Trophoblast cell (in vitro differentiated cells and primary cell): ENCODE data around the gene CRACR2B.

Experiments
- DNase-seq, 2 donors: peaks; one replicate each; pipeline ENCODE4 v3.0.0-alpha.2; 2016
- H2AFZ ChIP-seq: 2 replicates; pipeline ENCODE4 v1.6.1; 2013; ENCODE audit warnings: low read length, moderate library complexity, mild to moderate bottlenecking; ENCODE audit not compliant: insufficient read depth, poor library complexity
- H2AK5ac ChIP-seq: 2 replicates; pipeline ENCODE4 v1.6.1; 2013; ENCODE audit warnings: mild to moderate bottlenecking, low read length
- H2BK120ac ChIP-seq: 2 replicates; pipeline ENCODE4 v1.6.1; 2013; ENCODE audit warnings: low read length, mild to moderate bottlenecking, moderate library complexity; ENCODE audit not compliant: insufficient read depth, poor library complexity
- H2BK12ac ChIP-seq: 2 replicates; pipeline ENCODE4 v1.6.1; 2013; ENCODE audit warnings: mild to moderate bottlenecking, low read length, moderate library complexity
- H2BK5ac ChIP-seq: 2 replicates; pipeline ENCODE4 v1.6.1; 2013; ENCODE audit warnings: low read length, low read depth, moderate library complexity, mild to moderate bottlenecking; ENCODE audit not compliant: poor library complexity
- H3K14ac ChIP-seq: 2 replicates; pipeline ENCODE4 v1.6.1; 2013; ENCODE audit warnings: mild to moderate bottlenecking, low read length
- H3K18ac ChIP-seq: 2 replicates; pipeline ENCODE4 v1.6.1; 2013; ENCODE audit warnings: mild to moderate bottlenecking, low read length
- H3K23ac ChIP-seq: 2 replicates; pipeline ENCODE4 v1.6.1; 2013; ENCODE audit warnings: low read length
- H3K27ac ChIP-seq: 2 replicates; pipeline ENCODE4 v1.5.1; 2013; ENCODE audit warnings: low read depth, mild to moderate bottlenecking, inconsistent platforms, low read length, moderate library complexity
- H3K27me3 ChIP-seq: 2 replicates; pipeline ENCODE4 v1.6.1; 2013; ENCODE audit warnings: inconsistent platforms, mild to moderate bottlenecking, low read length, moderate library complexity; ENCODE audit not compliant: insufficient read depth
- H3K36me3 ChIP-seq, 2 experiments: 1 replicate in 1 of 2; 2 replicates in 1 of 2; pipeline ENCODE4 v1.6.1; 2013; ENCODE audit warnings: low read length in 2 of 2, mild to moderate bottlenecking in 2 of 2, moderate library complexity in 1 of 2; ENCODE audit not compliant: insufficient read depth in 2 of 2, control insufficient read depth in 1 of 2
- H3K4ac ChIP-seq: 2 replicates; pipeline ENCODE4 v1.6.1; 2013; ENCODE audit warnings: low read depth, mild to moderate bottlenecking, low read length, moderate library complexity
- H3K4me1 ChIP-seq, 2 experiments: 1 replicate in 1 of 2; 2 replicates in 1 of 2; pipeline ENCODE4 v1.6.1; 2013; ENCODE audit warnings: low read length in 2 of 2, mild to moderate bottlenecking in 2 of 2, moderate library complexity in 1 of 2; ENCODE audit not compliant: insufficient read depth in 2 of 2, control insufficient read depth in 1 of 2
- H3K4me2 ChIP-seq: 2 replicates; pipeline ENCODE4 v1.6.1; 2013; ENCODE audit warnings: inconsistent platforms, mild to moderate bottlenecking, low read length, moderate library complexity
- H3K4me3 ChIP-seq: 2 replicates; pipeline ENCODE4 v1.5.1; 2013; ENCODE audit warnings: mild to moderate bottlenecking, low read depth, low read length, inconsistent platforms
- H3K79me1 ChIP-seq: one replicate; pipeline ENCODE4 v1.6.1; 2013; ENCODE audit warnings: low read length
- H3K79me2 ChIP-seq: 2 replicates; pipeline ENCODE4 v1.6.1; 2013; ENCODE audit warnings: low read length, mild to moderate bottlenecking; ENCODE audit not compliant: control insufficient read depth, insufficient read depth, poor library complexity
- H3K9ac ChIP-seq: 2 replicates; pipeline ENCODE4 v1.6.1; 2013; ENCODE audit warnings: mild to moderate bottlenecking, low read length
- H3K9me3 ChIP-seq: 2 replicates; pipeline ENCODE4 v1.6.1; 2013; ENCODE audit warnings: low read depth, mild to moderate bottlenecking, control low read depth, inconsistent platforms, low read length; ENCODE audit not compliant: insufficient read depth
- H4K12ac ChIP-seq: 2 replicates; pipeline ENCODE4 v1.6.1; 2013; ENCODE audit warnings: low read depth, mild to moderate bottlenecking, low read length, moderate library complexity
- H4K8ac ChIP-seq: 2 replicates; pipeline ENCODE4 v1.6.1; 2013; ENCODE audit warnings: low read depth, mild to moderate bottlenecking, low read length, moderate library complexity
- H4K91ac ChIP-seq: one replicate; pipeline ENCODE4 v1.6.1; 2013; ENCODE audit warnings: low read depth, mild to moderate bottlenecking, low read length, moderate library complexity
- WGBS: extraction: QIAGEN DNeasy Blood & Tissue Kit; methylation state at CpG from one replicate; pipeline ENCODE4 v1.1.7; 2013; ENCODE audit warnings: missing lambda C conversion rate; ENCODE audit not compliant: insufficient read length, insufficient coverage; ENCODE audit errors: extremely low coverage; 5-methylcytosine and 5-hydroxymethylcytosine counted together

Gene CRACR2B

DNA sequence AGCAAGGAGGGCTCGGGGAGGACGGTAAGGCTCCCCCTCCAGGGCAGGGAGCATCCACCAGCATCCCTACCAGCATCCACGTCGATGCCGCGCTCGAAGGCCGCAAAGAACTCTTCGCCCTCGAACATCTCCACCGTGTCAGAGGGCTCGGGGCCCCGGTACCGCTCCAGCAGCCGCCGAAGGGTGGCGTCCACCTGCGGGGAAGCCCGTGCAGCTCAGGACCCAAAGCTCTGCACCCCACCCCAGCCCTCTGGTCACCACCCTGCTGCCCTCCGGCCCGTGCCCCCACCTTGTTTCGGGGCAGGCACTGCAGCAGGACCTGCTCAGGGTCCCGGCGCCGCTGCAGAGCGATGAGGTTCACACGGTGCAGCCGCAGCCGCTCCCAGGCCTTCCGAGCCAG lies 27.2 kb upstream of the CRACR2B start:
- no CpG with 5 or more reads among the region's 30 CpGs for WGBS
- Histone ChIP-seq H3K14ac (no peak overlapping the region), H3K27ac (no peak overlapping the region), H4K12ac (no peak overlapping the region), H3K23ac (no peak overlapping the region), H3K36me3 (peaks cover 42 to 45% of the 10 kb centered on the region in 2 experiments), H4K91ac (no peak overlapping the region), H2BK120ac (no peak overlapping the region), H3K4me2 (no peak overlapping the region), H3K4me3 (no peak overlapping the region), H3K9ac (no peak overlapping the region), H3K79me1 (peaks cover 19% of the 10 kb centered on the region), H2BK5ac (no peak overlapping the region), H3K9me3 (peaks cover 5% of the 10 kb centered on the region), H3K4ac (no peak overlapping the region), H2BK12ac (no peak overlapping the region), H2AFZ (no peak overlapping the region), H3K18ac (no peak overlapping the region), H3K4me1 (peaks cover 27 to 31% of the 10 kb centered on the region in 2 experiments), H3K27me3 (no peaks in the 10 kb centered on the region), H3K79me2 (peaks cover 11% of the 10 kb centered on the region), H2AK5ac (no peak overlapping the region), H4K8ac (no peak overlapping the region)
- no peak for DNase-seq

DNA sequence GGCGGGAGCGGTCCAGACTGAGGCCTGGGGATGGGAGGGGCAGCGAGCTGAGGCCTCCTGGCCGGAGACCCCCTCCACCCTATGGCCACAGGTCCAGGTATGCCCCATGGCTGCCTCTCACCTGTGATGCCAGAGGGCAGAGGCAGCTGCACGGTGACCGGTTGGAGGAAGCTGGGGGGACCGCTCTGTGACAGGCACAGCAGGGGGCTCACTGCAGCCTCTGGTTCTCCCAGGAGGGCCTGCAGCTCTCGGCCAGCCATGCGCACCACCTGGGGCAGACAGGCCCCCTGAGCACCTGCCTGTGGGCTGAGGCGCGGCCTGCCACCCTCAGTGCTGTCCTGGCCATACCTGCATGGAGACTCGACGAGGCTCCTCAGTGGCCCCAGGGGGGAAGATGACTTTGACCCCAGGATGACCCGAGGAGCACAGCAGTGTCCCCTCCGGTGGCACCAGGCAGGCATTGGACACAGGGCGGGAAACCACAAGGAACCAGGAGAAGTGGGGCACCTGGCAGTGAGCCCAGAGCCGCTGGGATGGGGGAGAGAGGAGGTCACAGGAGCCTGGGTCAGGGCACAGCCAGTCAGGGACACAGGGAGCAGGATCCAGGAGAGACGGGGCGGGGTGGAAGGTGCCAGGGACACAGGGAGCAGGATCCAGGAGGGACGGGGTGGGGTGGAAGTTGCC lies 26.5 kb upstream of the CRACR2B start:
- no peak overlapping the region for H3K18ac ChIP-seq
- no peak overlapping the region for H4K91ac ChIP-seq
- no peak overlapping the region for H2BK5ac ChIP-seq
- no peak for DNase-seq
- H2BK12ac ChIP-seq, result no peak overlapping the region
- peaks cover 42 to 45% of the 10 kb centered on the region in 2 experiments for H3K36me3 ChIP-seq
- H3K14ac ChIP-seq, result no peak overlapping the region
- H3K79me2 ChIP-seq, result peaks cover 12% of the 10 kb centered on the region
- H3K9me3 ChIP-seq, result peaks cover 5% of the 10 kb centered on the region
- H3K27ac ChIP-seq, result no peak overlapping the region
- no peak overlapping the region for H3K9ac ChIP-seq
- H3K27me3 ChIP-seq, result no peaks in the 10 kb centered on the region
- no peak overlapping the region for H3K4me3 ChIP-seq
- WGBS, result no CpG with 5 or more reads among the region's 20 CpGs
- H2AFZ ChIP-seq, result no peak overlapping the region
- peaks cover 21% of the 10 kb centered on the region for H3K79me1 ChIP-seq
- H3K4ac ChIP-seq, result no peak overlapping the region
- H4K8ac ChIP-seq, result no peak overlapping the region
- H3K23ac ChIP-seq, result no peak overlapping the region
- H3K4me2 ChIP-seq, result no peak overlapping the region
- H3K4me1 ChIP-seq, result peaks cover 24 to 27% of the 10 kb centered on the region in 2 experiments
- no peak overlapping the region for H2BK120ac ChIP-seq
- no peak overlapping the region for H2AK5ac ChIP-seq
- no peak overlapping the region for H4K12ac ChIP-seq

DNA sequence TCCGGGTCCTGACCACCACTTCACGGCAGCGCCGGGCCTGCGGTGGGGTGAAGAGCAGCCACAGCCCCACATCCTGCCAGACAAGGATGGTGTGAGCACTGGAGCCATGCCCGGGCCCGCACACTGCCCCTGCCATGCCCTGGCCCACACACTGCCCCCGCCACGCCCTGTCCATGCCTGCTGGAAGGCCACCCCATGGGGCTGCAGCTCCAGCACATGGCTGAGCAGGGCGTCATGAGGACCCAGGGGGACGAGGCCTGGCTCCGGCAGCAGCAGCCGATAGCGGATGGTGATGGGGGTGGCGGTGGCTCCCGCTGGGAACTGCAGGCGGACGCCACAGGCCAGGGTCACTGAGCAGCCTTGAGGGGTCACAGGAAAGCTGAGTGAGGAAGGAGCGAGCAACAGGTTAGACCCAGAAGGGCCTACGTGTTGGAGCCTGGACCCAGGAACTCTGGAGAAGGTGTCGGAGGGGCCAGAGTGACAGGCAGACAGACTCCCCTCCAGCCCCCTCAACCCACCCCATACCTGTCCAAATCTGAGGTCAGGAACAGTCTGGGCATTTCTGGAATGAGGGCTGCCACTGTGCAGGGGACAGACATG lies 25.6 kb upstream of the CRACR2B start:
- no peak overlapping the region for H3K27ac ChIP-seq
- no CpG with 5 or more reads among the region's 21 CpGs for WGBS
- DNase-seq, result no peak
- H3K18ac ChIP-seq, result no peak overlapping the region
- H2BK12ac ChIP-seq, result no peak overlapping the region
- no peak overlapping the region for H4K12ac ChIP-seq
- no peak overlapping the region for H3K4me2 ChIP-seq
- no peak overlapping the region for H3K9ac ChIP-seq
- H3K23ac ChIP-seq, result no peak overlapping the region
- no peak overlapping the region for H2AFZ ChIP-seq
- no peak overlapping the region for H2BK5ac ChIP-seq
- peaks cover 12% of the 10 kb centered on the region for H3K79me2 ChIP-seq
- H3K4ac ChIP-seq, result no peak overlapping the region
- H4K91ac ChIP-seq, result no peak overlapping the region
- peaks cover 21% of the 10 kb centered on the region for H3K79me1 ChIP-seq
- H3K9me3 ChIP-seq, result peaks cover 5% of the 10 kb centered on the region
- H3K36me3 ChIP-seq, result peaks cover 42 to 45% of the 10 kb centered on the region in 2 experiments
- no peak overlapping the region for H4K8ac ChIP-seq
- H3K14ac ChIP-seq, result no peak overlapping the region
- no peak overlapping the region for H2AK5ac ChIP-seq
- H2BK120ac ChIP-seq, result no peak overlapping the region
- H3K4me1 ChIP-seq, result peaks cover 15 to 18% of the 10 kb centered on the region in 2 experiments
- peak overlapping the region; percentile 35 for H3K4me3 ChIP-seq
- no peaks in the 10 kb centered on the region for H3K27me3 ChIP-seq

DNA sequence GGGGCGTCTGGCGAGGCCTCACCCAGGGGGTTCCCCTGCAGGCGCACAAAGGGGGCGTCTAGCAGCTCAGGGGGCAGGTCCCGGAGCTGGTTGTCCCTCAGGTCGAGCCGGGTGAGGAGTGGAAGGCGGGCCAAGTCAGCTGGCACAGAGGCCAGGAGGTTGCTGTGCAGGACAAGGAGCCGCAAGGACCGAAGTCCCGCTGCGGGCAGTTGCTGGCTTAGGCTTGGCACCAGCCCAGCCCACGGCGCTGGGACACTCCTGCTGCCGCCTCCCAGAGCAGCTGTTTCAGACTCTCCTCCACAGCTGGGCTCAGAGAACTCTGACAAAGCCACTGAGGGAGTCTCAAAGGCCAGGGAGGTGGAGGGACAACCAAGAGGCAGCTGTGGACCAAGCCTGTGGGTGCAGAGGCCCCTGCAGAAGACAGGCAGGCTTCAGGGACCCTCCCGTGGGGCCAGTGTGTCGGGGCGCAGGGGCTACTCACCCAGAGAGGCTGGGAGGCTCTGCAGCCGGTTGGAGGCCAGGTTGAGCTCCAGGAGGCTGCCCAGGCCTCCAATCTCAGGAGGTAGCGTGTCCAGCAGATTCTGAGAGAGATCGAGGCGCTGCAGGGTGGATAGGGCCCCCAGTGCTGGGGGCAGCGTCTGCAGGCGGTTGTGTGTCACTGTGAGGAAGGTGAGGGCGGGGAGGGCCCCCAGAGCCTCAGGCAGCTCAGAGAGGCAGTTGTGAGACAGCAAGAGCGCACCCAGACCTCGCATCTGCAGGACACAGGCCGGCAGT lies 24.8 kb upstream of the CRACR2B start:
- H3K9me3 ChIP-seq, result peaks cover 5% of the 10 kb centered on the region
- peaks cover 42 to 45% of the 10 kb centered on the region in 2 experiments for H3K36me3 ChIP-seq
- H3K18ac ChIP-seq, result no peak overlapping the region
- H3K79me1 ChIP-seq, result peaks cover 16% of the 10 kb centered on the region
- no peak overlapping the region for H3K14ac ChIP-seq
- WGBS, result no CpG with 5 or more reads among the region's 28 CpGs
- peaks cover 8% of the 10 kb centered on the region for H3K79me2 ChIP-seq
- no peak overlapping the region for H2AFZ ChIP-seq
- H4K12ac ChIP-seq, result no peak overlapping the region
- H2BK120ac ChIP-seq, result no peak overlapping the region
- H2BK5ac ChIP-seq, result no peak overlapping the region
- no peak overlapping the region for H4K91ac ChIP-seq
- H3K4me3 ChIP-seq, result no peak overlapping the region
- no peak overlapping the region for H2AK5ac ChIP-seq
- no peak overlapping the region for H3K4me2 ChIP-seq
- H3K27me3 ChIP-seq, result no peaks in the 10 kb centered on the region
- H4K8ac ChIP-seq, result no peak overlapping the region
- H3K4ac ChIP-seq, result no peak overlapping the region
- no peak overlapping the region for H3K23ac ChIP-seq
- H3K27ac ChIP-seq, result no peak overlapping the region
- no peak for DNase-seq
- H3K4me1 ChIP-seq, result peaks cover 15 to 17% of the 10 kb centered on the region in 2 experiments
- no peak overlapping the region for H2BK12ac ChIP-seq
- no peak overlapping the region for H3K9ac ChIP-seq
